HG02884 (cell line): ENCODE measurements around the gene PHACTR3.

Experiments
- ATAC-seq: cut with Tn5 transposase; IDR thresholded peaks from one replicate; pipeline ENCODE4 v1.9.1; 2021; ENCODE audit warnings: mild to moderate bottlenecking, moderate library complexity; ENCODE audit not compliant: unreplicated experiment

Gene PHACTR3

DNA sequence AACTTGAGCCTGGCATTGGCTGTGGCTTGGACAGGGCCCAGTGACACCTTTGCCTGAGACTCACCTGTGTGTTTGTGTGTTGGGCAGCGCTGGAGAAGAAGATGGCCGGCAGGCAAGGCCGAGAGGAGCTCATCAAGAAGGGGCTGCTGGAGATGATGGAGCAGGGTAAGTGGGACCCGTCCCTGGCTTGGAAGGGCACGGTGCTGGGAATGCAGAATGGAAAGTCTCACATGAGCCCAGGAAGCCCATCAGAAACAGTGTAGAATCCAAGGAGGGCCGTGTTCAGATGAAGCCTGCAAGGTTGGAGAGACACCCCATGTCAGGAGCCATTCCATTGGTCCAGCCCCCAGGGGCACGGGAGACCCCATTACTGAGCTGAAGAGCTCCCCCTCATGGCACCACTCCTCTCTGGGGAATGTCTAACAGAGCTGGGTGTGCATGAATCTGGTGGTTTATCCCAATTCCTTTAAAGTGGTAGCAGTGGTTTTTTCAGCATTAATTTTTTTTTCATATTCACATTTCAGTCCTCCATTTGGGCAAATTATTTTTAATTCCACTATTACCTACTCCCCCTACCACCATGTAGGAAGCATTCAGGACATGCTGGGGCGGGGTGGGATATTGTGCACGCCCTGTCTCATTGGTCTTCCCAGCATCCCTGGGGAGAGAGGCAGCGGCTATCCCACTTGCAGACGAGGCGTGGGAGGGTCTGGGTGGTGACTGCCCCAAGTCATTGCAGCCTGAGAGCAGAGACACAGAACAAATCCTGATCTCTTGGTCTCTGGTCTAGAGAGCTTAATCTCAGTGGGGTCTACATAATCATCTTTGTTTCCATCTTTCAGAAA, 143.6 kb downstream of the PHACTR3 start:
- ATAC-seq: no peak

DNA sequence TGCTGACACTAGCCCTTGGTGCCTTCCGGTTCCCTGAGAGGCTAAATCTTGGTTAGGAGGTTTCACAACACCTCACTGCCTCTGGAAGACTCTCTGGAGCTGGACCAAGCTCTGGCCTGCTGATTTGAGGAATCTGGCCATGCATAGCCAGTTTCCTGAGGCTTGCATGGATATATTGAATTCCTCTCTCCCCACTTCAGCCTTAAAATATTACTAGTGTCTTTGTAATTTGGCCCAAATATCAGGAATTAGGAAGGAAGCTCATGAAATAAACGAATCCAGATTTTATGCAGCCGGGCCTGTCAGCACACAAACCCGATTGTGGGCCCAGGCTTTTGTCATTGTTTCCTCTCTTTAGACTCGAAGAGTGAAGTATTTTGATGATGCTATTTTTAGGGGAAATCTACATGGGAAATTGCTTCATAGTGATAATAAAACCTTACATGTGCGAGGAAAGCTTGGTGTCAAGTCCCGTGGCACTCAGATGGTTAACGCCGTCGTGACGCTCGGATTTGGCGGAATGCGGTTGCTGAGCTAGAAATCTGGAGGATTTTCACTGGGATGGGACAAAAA, 144.4 kb downstream of the PHACTR3 start:
- ATAC-seq: no peak

DNA sequence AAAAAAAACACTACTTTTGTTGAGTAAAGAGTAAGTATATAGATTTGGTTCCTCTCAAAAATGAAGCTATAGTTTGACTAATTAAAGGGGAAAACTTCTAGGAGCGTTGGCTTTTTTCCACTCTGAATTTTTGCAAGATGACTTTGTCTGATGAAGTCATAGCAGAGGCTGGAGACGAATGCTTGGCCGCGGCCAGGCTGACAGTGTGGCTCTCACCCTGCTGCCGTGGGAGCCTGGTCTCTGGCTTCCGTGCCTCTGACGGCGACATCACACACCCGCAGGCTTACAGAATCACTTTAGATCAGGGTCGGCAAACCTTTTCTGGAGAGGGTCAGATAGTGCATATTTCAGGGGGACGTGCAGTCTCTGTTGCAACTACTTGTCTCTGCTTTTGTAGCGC, 145.0 kb downstream of the PHACTR3 start:
- ATAC-seq: no peak

DNA sequence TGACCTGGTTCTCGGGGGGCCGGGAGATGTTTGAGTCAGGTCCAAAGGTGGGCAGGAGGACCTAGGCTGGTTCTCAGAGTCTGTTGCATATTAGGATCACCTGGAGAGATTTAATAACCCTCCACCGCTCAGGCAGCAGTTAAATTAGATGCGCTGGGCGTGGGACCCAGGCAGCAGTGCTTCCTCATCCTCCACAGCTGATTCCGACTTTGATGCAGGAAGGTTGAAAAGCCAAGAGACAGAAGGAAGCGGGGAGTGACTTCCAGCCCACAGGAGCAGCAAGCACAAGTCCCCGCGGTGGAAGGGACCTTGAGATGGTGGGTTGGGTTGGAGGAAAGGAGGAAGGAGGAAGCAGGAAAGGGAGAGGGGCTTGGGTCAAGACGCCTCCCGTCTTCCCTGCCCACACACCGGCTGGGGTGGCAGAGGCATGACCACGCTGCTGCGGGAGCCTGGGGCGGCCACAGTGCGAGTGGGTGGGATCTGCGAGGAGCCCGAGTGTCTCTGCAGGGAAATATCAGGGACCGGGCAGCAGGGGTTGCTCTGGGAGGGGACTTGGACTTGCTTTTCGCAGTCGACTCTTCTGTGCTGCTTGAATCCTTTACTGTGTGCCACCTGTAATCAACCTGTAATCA, 146.0 kb downstream of the PHACTR3 start:
- ATAC-seq: no peak

DNA sequence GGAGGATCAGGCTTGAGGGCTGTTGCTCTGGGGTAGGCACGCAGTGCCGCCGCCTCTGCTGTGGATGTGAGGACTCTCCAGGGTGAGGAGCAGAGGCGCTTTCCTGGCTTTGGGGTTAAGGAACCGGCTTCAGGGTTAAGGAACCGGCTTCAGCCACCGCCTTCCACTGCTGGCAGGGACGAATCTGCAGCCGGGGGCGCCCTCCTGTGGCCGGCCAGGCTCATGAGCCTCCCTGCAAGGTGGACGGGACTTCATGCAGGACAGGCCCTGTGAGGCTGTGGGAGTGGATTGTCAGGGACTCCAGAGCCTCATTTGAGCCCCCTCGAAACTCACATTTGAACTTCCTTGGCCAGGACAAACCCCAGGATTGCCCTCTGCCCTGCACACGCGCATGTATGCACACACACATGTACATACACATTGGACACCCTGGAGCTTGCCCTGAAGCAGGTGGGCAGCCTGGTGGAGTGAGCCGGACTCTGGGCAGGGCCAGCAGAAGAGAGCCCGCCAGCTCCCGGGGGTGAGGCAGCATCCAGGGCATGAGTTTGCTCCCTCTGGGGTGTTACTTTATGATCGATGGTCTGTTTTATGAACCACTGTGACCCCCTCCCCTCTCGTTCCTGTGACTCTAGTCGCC, 146.9 kb downstream of the PHACTR3 start:
- ATAC-seq: peak; percentile 40

DNA sequence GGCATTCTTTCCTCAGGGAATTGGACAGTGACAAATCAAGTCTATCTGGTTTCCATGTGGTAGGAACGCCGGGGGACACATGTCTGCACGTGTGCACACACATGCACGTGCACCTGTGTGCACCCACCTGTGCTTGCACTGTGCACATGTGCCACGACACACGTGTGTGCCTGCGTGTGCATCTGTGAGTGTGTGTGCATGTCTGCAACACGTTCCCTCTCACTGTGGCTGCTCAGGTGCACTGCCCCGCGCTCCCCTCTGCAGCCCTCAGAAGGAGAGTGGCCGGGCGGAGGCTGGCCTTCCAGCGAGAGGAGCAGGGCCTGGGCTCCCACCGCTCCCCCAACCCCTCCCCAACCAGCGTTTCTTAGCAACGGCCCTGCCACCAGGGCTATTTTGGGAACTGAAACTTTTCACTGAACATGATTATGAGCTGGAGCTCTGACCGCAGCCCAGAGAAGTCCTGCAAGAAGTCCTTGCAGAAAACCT, 147.8 kb downstream of the PHACTR3 start:
- ATAC-seq: peak; percentile 82

DNA sequence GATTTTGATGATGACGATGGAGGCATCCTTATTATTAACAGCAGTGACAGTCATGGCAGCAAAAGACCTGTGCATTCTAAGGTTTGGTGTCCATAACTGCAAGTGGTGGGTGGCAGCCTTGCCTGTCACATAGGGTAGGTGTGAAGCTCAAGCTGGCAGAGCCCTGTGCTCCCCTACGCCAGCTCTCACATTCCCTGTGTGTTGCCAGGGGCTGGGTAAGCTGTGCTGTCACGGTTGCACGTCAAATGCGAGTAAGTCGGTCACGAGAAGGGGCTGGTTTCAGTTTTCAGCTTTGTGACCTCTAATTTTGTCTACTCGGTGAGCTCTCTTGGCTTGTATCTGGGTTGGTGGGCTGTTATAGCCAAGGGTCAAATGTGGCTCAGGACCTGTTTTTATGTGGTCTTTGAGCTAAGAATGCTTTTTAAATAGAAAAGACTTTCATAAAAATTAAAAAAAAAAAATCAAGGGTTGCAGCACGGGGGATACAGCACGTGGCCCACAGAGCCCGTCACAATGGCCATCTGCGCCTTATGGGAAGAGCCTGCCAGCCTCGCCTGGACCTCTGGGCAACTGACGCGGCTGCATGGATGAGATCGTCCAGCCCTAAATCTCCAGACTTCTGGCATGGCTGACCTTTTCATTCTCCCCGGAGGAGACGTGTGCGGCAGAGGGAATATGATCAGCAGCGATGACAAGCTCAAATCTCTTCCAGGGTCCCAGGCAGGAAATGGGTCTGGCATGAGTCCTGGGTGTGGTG, 148.5 kb downstream of the PHACTR3 start:
- peak; percentile 49 for ATAC-seq

DNA sequence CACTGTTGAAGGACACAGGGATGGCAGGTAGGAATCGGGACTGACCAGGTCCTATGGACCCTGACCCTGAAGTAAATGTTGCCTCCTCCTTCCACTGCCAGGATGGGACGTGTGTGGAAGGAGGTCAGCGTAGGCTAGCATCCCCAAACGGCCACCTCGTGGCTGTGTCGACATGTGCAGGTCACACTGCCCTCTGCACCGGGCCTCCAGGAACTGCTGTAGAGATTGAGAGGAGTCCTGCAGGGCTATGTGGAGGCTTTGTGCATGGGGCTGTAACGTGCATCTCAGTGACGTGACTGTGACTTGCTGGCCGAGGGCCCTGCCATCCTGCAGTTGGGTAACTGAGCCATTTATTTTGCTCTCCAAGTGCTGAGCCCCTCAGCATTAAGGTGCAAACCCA, 149.5 kb downstream of the PHACTR3 start:
- ATAC-seq: no peak

DNA sequence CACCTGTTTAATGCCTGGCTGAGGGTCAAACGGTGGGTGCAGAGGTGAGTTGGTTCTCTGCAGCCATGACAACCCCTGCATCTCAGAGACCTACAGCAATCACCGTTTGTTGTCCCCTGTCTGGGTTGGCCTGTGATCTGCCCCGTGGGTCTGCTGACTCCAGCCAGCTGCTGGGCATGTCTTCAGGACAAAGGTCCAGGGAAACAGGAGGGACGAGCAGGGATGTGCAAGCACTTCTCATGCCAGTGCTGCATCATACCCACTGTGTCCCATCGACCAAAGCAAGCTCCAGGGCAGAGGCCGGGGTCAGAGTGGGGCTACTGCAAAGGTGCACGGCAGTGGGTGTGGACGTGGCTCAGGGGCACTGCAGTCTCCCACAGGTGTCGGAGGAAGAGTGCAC, 150.2 kb downstream of the PHACTR3 start:
- ATAC-seq: no peak

DNA sequence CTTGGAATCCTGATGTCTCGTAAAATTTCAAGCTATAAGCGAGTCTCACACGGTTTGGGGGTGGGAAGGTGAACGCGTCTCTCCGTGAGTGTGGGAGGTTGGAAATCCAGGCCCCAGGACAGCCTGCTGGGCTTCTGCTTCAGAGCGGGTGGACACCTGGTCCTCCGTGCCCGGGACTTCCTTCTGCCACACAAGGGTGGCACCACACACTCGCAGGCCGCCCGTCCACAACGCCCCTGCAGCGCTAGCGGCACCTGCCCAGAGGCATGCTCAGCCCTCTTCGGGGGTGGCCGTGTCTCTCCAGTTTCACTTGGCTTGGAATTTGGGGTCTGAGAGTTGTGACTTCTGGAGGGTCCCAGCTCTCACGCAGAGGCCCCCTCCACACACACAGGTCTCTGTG, 151.9 kb downstream of the PHACTR3 start:
- no peak for ATAC-seq

DNA sequence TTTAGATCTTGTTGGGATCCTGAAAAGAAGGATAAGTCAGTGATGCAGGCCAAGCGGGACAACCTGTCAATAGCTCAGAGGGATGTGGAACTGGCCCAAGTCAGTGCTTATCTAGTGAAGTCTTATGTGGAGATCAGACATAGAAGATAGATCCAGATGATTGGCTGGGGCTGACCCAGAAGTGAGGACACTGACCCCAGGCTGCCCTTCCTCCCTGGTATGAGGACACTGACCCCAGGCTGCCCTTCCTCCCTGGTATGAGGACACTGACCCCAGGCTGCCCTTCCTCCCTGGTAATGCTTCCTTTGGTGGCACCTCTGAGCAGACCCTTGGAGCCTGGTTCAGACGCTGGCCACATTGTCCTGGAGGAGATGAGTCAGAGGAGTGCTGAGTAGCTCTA, 159.7 kb downstream of the PHACTR3 start:
- no peak for ATAC-seq

DNA sequence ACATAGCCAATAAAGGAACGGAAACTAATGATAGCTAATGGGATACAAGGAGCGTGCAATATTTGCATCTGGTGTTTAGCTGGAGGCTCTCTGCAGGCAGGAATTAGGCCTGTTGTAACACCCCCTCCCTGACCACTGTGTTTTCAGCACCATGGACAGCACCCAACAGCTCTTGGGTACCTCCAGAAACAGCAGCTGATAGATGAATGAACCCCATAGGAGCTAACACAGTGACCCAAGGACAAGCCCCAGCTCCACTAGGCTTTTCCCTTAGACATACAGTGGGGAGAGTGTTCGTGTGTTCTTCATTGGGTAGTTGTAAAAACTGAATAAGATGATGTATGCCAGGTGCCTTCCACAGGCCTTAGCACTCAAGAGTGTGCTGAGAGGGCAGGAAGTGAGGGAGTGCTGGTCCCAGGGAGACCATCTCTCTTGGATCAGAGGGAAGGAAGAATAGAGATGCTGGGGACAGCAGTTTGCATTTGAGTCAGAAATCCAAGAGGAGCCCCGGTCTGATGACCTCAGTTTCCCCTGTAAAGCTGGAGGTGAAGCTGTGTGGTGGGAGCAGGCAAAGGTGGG, 161.3 kb downstream of the PHACTR3 start:
- ATAC-seq: no peak

DNA sequence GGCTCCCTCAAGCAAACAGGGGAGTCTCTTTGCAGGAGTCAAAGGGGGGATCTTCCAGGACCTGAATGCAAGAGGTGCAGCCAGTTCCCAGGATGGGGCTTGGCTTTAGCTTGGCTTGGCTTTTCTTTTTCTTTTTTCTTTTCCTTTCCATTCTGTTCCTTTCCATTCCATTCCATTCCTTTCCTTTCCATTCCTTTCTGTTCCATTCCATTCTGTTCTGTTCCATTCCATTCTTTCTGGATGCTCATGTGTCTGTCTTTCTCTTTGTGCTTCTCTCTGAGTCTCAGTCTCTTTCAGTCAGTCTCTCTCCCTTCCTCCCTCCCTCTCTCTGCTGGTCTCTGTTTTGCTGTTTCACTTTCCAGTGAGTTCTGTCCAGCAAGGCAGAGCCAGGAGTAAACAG, 163.3 kb downstream of the PHACTR3 start:
- ATAC-seq: no peak

DNA sequence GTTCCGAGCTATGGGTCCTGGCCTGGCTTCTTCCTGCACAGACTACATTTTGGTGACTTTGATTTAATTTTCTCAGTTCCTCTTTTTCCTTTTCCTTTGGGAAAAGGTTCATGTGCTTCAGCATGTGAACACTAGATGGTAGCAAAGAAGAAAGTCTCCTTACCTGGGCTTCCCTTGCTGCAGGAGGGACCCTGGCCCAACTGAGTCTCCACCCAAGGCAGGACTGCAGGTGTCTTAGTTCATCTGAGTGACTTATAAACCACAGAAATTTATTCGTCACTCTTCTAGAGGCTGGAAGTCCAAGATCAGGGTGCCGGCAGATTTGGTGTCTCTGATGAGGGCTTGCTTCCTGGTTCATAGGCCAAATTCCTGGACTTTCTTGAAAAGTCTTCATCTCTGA, 165.9 kb downstream of the PHACTR3 start:
- no peak for ATAC-seq

DNA sequence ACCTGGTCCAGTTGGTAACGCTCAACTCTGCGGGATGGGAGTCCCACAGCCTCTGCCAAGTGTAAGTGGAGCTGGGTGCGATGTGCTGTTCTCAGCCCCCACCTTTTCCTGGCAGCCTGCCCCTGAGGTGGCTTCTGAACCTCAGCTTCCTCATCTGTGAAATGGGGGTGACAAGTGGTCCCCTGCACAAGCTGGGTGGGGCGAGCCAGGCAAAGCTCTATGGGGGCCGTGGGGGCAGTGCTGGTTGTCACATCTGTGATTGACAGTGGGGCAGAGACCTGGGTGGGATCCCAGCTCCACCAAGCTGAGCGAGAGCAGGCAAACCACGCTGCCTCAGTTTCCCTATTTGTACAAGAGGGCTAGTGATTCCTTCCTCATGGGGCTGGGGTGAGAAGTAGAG, 166.5 kb downstream of the PHACTR3 start:
- no peak for ATAC-seq

DNA sequence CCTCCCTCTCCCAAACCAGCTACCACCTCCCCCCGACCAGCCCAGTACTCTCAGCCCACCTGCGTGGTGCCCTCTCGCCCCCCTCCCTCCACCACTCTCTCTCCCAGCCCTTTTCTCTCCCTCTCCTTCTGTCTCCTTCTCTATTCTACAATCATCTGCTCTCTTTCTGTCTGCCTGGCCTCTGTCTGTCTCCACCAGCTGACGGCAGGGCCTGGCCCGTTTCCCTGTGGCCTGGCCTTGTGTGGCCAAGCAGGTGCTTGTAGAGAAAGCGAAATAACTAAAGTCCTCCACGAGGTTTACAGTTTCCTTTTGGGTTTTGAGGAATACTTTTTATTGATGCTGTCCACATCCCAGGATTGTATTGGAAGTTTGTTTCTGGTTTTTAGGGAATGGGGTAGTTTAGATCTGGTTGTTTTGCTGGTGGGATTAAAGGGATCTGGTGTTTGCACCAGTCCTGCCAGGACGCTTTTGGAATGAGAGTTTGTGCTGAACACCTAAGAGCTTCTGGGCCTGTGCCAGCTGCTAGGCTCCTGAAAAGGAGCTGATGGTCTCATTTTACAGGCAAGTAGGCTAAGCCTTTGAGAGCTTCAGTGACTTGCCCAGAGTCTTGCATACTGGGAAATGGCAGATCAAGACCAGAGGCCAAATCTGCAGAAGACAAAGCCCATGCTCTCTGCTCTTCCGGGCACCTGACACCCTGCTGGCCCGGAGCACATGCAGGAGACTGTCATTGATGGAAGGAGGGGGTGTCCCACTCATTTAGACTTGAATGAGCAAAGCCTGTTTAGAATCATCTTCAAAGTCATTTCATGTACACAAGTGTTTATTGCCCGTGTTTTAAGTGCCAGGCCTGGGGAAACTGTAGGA, 167.4 kb downstream of the PHACTR3 start:
- ATAC-seq: no peak

DNA sequence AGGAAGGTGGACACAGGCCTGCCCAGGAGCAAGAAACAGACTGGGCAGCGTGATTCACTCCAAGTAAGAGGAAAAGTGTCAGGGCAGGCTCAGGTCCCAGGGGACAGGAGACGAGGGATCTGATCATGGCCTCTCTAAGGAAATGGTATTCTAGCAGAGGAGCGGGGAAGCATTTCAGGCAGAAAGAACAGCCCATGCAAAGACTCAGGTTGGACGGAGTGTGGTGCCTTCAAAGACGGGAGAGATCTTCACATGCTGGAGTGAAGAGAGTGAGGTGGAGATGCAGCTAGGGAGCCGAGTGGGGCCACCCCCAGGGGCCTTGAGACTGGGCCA, 168.0 kb downstream of the PHACTR3 start:
- ATAC-seq: no peak

DNA sequence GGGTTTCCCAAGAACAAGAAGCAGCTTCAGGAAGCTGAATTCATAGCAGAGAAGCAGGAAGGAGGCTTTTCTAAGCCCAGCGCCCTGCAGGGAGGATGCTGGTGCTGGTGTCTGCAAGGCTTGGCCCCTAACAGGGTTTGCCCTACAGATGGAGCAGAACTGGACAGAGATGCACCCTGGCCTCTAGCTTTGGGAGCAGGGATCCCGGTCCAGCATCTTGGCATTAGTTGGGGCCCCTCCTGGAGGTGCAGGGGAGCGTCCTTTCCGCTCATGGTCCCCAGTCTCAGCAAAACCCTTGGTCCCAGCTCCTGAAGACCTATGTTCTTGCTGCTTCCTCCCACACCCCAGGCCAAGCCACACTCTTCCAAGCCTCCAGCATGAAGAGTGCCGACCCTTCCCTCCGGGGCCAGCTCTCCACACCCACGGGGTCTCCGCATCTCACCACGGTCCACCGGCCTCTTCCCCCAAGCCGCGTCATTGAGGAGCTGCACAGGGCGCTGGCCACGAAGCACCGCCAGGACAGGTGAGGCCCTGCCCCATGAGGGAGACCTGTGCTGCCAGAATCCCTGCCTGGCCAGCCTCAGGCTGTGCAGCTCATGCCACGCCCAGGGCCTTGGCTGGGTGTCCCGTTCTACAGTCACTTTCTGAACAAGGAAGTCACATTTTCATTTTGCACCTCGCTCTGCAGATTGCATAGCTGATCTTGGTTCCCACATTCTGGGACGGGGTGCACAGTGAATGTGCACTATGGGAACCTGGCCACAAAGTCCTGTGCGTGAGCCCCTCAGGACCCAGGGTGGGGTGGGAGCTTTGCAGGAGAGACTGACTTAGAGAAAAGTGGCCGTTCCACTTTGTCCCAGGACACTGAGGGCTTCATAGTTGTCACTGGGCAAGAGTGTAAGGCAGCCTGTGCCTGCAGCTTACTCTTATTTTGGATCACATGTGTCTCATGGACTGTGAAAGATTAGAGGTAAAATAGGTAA, 168.9 kb downstream of the PHACTR3 start:
- no peak for ATAC-seq
